ENCODE data around the gene PPP1R13B.
A peak's percentile ranks its signal among the peaks of the same experiment; 100 is the strongest.
"Not testable (repeated sequence)": the region's sequence is repeated elsewhere in the genome, so short reads cannot be mapped to it uniquely, and the experiment has no call there.

Gene PPP1R13B, protein sequence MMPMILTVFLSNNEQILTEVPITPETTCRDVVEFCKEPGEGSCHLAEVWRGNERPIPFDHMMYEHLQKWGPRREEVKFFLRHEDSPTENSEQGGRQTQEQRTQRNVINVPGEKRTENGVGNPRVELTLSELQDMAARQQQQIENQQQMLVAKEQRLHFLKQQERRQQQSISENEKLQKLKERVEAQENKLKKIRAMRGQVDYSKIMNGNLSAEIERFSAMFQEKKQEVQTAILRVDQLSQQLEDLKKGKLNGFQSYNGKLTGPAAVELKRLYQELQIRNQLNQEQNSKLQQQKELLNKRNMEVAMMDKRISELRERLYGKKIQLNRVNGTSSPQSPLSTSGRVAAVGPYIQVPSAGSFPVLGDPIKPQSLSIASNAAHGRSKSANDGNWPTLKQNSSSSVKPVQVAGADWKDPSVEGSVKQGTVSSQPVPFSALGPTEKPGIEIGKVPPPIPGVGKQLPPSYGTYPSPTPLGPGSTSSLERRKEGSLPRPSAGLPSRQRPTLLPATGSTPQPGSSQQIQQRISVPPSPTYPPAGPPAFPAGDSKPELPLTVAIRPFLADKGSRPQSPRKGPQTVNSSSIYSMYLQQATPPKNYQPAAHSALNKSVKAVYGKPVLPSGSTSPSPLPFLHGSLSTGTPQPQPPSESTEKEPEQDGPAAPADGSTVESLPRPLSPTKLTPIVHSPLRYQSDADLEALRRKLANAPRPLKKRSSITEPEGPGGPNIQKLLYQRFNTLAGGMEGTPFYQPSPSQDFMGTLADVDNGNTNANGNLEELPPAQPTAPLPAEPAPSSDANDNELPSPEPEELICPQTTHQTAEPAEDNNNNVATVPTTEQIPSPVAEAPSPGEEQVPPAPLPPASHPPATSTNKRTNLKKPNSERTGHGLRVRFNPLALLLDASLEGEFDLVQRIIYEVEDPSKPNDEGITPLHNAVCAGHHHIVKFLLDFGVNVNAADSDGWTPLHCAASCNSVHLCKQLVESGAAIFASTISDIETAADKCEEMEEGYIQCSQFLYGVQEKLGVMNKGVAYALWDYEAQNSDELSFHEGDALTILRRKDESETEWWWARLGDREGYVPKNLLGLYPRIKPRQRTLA

DNA sequence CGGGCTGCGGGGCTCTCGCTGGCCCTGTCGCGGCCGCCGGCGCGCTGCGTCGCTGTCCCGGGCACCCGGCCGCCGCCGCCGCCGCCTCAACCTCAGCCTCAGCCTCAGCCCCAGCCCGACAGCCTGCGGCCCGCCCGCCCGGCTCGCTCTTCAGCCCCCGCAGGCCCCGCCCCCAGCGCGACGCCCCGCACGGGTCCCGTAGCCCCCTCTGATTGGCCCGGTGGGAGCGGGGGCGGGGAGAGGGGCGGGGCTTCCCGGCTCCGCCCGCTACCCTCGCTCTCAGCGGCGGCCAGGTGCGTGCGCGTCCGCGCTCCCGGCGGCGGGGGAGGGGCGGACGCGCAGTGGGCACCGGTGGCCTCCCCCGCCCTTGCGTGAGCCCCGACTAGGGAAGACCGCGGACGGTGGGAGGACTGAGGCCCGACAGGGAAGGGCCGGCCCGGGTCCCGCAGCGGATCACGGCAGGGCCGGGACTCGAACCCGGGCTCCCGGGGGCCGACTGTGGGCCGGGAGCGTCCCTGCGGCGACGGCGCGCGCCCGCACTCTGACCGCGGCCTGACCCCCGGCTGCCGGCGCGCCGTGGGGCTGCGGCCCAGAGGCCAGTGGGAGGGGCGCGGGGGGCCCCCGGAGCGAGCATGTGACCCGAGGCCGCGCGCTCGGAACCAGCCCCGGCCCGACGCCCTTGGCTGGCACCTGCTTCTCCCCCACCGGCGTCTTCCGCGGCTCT, at the start of gene PPP1R13B:
TSS of gene PPP1R13B (minus strand) at position 125 of the 724 bp plus-strand sequence. CDS start 268 bp downstream, outside the sequence.
- peak; percentile 52 for DNase-seq

- no peak for DNase-seq
Measured at GRCh38 chr14:103896578-103896977, 49.2 kb upstream of the PPP1R13B start.

GRCh38 chr14:103894723-103895059, 47.3 kb upstream of the PPP1R13B start:
- no peak for DNase-seq

DNA sequence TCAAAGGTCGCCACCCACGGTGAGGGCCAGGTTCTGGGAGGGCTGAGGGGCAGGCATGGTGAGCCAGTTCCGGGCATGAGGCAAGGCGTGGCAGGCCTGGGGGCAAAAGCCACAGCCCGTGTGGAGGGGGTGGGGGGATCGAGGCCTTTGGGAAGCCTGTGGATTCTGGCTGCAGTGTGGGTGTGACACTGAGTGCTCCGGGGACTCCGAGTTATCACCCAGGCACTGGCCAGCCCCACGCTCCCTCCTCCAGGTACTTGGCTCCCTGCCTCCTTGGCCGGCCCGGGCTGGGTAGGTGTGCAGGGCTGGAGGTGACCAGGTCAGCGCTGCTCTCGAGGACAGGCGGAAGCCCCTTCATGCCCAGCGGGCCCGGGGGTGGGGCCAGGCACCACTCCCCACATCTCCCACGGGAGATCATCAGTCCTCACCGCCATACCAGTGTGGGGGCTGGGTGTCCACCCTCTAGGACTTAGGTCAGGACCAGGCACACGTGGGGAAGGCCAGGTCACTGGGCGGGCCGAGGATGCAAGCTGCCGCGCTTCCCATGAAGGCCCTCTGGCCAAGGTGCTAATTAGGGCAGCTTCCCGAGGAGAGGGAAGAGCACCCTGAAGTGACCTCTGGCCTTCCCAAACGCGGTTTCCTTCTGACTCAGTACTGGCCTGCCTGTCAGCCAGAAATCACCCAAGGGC, 46.8 kb upstream of the PPP1R13B start:
- no peak for DNase-seq

- no peak for DNase-seq
Measured at GRCh38 chr14:103892247-103892646, 44.9 kb upstream of the PPP1R13B start.

DNA sequence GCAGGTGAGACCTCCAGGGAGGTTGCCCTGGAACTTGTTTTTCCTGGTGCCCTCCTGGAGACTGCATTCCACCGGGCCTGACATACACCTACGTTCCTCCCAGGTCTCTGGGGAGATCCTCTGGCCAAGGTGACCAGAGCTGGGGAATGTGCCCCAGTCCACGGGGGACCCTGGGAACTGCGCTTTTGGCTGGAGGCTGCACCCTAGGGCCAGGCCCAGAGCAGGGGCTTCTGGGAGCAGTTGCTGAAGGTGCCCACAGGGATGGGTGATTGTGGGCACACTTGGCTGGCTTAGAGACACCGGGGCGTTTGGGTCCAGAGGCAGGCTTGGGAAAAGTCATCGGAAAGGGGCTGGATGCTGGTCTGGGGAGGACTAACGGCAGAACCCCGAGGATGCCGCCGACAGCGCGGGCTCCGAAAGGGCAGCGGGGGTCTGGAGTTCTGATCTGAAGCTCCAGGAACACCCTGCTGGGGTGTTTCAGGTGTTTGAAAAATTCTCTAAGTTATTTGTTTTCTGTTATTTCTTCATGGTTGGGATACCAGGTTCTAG, 44.4 kb upstream of the PPP1R13B start:
- DNase-seq, result no peak

DNA sequence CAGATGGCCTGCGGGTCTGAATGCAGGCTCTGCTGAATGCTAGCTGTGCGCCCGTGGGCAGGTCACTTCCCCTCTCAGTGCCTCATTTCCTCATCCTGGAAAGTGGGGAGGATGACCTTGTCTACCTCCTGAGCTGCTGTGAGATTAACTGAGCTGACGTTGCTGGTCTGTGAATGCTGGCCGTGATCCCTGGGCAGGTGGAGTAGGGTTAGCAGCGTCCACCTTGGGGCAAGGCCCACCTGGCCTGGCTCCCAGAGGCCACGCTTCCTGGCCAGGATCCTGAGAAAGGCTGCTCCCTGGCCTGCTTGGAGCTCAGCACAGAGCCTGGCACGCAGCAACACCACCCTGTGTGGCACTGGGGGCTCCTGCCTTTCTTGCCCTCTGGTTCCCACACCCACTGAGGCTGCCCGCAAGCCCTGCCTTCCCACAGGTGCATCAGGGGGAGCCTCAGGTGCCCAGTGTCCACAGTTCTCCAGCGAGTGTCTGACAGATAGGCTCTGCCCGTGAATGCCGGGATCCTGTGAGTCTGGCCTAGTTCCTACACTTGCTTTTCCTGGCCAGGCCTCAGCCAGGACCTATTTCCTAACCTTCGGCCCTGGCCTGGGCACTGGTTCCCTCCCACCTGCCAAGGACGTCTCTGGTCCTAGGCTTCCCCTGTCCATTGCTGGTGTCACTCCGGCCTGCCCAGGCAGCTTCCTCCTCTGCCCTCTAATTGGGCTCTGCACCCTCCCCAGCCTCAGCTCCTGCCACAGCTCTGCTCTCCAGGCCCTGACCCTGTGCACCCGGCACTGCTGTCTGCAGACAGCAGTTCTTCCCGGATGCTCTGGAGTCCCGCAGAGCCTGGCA, 43.7 kb upstream of the PPP1R13B start:
- no peak for DNase-seq

DNA sequence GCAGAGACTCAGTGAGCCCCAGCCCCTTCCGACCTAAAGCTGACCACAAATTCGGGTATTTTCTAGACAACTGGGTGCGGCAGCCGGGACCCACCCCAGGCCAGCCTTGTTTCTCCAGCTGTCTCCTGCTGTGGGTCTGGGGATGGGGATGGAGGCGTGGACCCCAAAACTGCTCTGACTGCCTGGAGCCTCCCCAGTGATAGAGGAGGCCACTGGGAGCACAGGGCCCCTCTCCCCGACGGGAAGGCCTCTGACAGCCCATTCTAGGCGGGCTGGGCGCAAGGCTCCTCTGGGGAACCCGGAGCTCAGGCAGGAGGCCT, 42.6 kb upstream of the PPP1R13B start:
- no peak for DNase-seq

DNA sequence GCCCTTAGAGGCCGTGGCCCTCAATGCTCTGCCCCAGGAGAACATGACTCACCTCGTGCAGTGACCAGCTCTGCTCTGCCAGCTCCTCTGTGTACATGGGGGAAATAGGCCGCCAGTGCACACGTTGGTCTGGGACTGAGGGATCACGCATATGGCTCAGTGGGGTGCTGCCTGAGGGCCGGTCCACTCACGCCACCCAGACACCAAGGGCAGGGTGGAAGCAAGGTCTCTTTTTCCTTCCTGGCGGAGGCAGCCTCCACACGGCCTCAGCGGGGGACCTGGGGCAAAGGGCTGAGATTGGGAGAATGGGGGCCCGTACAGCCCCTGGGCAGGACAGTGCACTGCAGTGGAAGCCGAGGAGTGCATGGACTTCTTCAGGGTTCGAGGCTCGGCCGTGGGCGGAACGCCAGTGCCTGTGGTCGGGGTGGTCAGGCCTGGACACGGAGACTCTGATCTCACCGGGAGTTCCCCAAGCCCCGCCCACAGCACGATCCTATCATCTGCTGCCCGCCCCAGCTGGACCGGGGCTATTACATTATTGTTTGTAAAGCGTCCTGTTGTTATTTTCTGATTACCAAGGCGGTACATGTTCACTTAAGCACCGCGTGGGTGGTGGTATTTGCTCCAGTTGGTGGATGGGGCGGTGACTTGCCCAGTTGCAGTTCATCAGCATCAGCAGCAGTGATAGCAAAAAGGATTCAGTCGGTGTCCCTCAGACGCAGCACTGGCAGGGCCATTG, 42.1 kb upstream of the PPP1R13B start:
- DNase-seq, result no peak

GRCh38 chr14:103889002-103889312, 41.6 kb upstream of the PPP1R13B start:
- not testable (repeated sequence) for DNase-seq

- DNase-seq, result no peak
Measured at GRCh38 chr14:103887557-103888115, 40.3 kb upstream of the PPP1R13B start.

- DNase-seq, result no peak
Measured at GRCh38 chr14:103887170-103887501, 39.8 kb upstream of the PPP1R13B start.

DNA sequence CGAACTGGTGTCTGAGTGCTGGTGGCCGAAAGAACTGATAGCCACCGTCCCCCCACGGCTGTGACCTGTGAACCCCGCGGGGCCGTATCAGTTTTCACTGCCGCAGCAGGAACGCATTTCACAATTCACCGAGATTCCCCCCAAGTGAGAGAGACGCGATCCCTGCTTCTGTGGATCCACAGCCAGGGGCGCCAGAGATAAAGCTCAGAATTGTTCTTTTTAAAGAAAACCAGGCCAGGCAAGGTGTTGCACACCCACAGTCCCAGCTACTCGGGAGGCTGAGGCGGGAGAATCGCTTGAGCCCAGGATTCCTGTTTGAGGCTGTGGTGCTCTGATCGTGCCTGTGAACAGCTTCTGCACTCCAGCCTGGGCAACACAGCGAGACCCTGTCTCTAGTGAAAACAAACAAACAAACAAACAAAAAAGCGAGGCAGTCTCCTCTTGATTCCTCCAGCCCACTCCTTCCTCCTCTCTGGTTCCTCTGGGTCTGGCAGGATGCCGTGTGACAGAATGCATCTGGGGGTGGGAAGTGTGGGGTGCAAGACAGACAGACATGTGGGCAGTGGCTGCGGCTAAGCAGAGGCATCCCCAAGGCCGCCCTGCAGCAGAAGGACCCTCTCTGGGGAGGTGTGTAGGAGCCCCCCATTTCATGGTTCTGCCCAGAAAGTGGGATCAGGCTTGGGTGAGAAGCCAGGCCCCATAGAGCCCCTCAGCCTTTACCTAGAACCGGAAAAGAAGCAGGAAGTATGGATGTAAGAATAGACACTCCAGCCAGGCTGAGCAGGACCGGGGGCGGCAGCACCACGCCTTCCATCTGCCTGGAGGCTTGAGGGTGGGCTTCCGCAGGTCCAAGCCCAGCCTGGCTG, 39.2 kb upstream of the PPP1R13B start:
- no peak for DNase-seq

GRCh38 chr14:103885509-103885932, 38.1 kb upstream of the PPP1R13B start:
- DNase-seq, result no peak

DNA sequence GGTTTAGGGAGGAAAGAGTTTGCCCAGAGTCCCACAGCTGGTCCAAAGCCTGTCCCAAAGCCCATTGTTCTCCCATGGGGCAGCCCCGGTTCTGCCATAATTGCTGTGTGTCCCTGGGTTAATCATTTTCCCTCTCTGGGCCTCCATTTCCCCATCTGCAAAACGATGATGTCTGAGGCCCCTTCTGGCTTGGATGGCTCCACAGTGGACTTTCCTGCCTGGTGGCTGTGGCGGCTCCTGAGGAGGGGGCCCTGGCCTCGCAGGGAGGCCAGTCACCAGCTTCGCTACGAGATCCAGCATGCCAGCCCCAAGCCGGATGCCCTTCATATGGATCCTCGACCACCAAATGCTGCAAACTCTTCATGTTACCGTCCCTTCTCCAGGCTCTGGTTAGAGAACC, 37.5 kb upstream of the PPP1R13B start:
- DNase-seq, result no peak

- DNase-seq, result no peak
Measured at GRCh38 chr14:103883263-103883523, 35.8 kb upstream of the PPP1R13B start.

DNA sequence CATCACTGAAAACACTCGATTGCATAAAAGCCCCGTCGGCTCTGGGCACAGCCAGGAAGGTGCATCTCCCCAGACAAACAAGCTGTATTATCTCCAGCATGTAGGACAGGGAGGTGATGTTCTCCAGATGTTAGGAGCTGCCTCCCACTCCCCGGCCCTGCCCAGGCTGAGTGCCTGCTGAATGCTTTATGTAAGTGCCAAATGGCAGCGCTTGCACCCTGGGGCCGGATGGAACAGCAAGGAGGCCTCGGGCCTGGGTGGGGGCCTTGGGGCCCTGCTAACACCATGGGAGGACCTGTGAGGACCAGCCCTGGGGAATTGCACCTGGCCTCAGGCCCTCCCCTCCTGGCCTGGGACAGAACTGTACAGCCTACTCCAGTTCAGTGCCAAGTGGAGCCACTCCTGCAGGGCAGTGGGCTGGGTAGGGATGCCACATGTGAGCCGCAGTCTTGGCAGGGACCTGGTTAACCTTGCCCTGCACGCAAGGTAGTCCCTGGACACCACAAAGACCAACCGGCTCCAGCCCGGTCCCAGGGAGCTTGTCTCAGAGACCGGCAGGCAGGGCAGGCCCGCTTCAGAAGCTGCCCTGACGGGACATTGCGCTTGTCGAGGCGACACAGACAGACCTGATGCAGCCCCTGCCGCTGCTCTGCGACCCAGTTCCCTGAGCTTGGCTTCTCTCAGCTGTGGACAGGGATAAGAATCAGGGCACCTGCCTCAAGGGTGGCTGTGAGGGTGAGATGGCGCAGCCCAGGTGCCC, 35.3 kb upstream of the PPP1R13B start:
- no peak for DNase-seq

DNA sequence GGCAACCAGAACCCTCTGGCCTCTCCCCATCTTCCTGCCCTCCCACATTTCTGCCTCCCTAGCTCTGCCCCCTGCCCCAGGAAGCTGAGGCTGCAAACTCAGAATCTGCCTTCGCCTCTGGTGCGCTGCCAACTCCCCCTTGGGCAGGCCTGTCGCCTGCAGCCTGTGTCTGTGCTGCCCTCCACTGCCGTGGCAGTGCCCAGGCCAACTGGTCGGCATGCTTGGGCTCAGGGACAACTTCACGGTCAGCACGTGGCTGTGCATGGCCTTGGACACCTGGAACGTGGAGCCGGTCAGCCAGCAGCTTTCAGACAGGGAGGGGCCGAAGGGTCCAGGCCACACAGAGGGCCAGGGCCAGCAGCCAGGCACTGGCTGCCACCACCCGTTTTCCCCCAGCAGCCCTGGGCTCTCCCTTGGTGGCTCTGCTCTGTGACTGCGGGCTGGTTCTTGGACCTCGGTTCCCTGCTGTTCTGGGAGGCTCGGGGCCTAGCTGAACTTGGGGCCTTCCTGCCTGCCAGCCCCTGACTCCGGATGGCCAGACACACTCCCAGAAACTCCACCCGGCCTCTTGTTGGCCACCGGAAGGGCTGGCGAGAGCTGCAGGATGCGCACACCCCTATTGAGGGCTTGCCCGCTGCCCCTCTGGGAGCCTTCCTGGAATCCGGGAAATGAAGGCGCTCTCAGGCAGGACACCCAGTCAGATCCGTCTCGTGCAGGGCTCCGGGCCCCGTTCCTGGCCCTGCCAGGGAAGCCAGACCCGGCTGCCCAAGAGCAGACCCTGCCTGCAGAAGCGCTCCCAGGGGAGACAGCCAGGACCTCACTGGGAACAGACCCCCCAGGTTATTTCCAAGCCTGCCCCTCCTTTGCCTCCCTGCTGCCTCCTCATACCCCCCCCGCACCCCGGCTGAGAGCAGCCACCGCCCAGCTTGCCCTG, 34.2 kb upstream of the PPP1R13B start:
- DNase-seq, result no peak

All from amniotic stem cell (primary cell).